NCI-H2107 treated with DMSO at 0.1 percent for 48 hours (cell line): ENCODE data around the gene RBBP6.
A peak's percentile ranks its signal among the peaks of the same experiment; 100 is the strongest.

Source experiments
- DNase-seq: peaks from one replicate; lab custom pipeline; 2025; ENCODE audit not compliant: unreplicated experiment; lab: John Stamatoyannopoulos, UW

RBBP6 gene

GRCh38 chr16:24522751-24523150, 16.6 kb upstream of the RBBP6 start:
- no peak for DNase-seq

GRCh38 chr16:24523569-24523968, 15.8 kb upstream of the RBBP6 start:
- no peak for DNase-seq

- peak; percentile 28 for DNase-seq
These were observed 14.3 kb upstream of the RBBP6 start for GRCh38 chr16:24524855-24525677.

- DNase-seq = no peak
These were observed 13.3 kb upstream of the RBBP6 start for GRCh38 chr16:24525970-24526559.

- no peak for DNase-seq
These were observed 12.5 kb upstream of the RBBP6 start for GRCh38 chr16:24526701-24527495.

GRCh38 chr16:24531166-24531565, 8.2 kb upstream of the RBBP6 start:
- no peak for DNase-seq

- no peak for DNase-seq
These were observed 4.7 kb upstream of the RBBP6 start for GRCh38 chr16:24534620-24535019.

GRCh38 chr16:24535827-24536226, 3.5 kb upstream of the RBBP6 start:
- DNase-seq = no peak

- DNase-seq = no peak
These were observed 2.7 kb upstream of the RBBP6 start for GRCh38 chr16:24536671-24537070.

- no peak for DNase-seq
These were observed 1.7 kb upstream of the RBBP6 start for GRCh38 chr16:24537474-24538337.

- peak; percentile 82 for DNase-seq
These were observed 541 bp upstream of the RBBP6 start for GRCh38 chr16:24538756-24539294.

GRCh38 chr16:24539850-24540601, 660 bp downstream of the RBBP6 start:
- DNase-seq = no peak

- peak; percentile 9 for DNase-seq
These were observed 1.3 kb downstream of the RBBP6 start for GRCh38 chr16:24540602-24541210.

- DNase-seq = no peak
These were observed 2.0 kb downstream of the RBBP6 start for GRCh38 chr16:24541233-24541933.

- DNase-seq = no peak
These were observed 4.6 kb downstream of the RBBP6 start for GRCh38 chr16:24543949-24544348.

- DNase-seq = no peak
These were observed 5.3 kb downstream of the RBBP6 start for GRCh38 chr16:24544640-24545039.

GRCh38 chr16:24550295-24550694, 10.9 kb downstream of the RBBP6 start:
- no peak for DNase-seq

GRCh38 chr16:24552705-24553246, 13.4 kb downstream of the RBBP6 start:
- peak; percentile 21 for DNase-seq

- DNase-seq = no peak
These were observed 14.6 kb downstream of the RBBP6 start for GRCh38 chr16:24553983-24554382.
